GM18873 (cell line): ENCODE measurements around the gene CCND3.
A peak's percentile ranks its signal among the peaks of the same experiment; 100 is the strongest.

Source experiments
- ATAC-seq: cut with Tn5 transposase; IDR thresholded peaks from one replicate; pipeline ENCODE4 v1.9.1; 2021; ENCODE audit warnings: mild to moderate bottlenecking, moderate library complexity, moderate number of reproducible peaks; ENCODE audit not compliant: unreplicated experiment, low FRiP score

Gene CCND3

GRCh38 chr6:41927253-41927652, 14.4 kb downstream of the CCND3 start:
- ATAC-seq, result no peak

GRCh38 chr6:41922154-41922553, 19.5 kb downstream of the CCND3 start:
- no peak for ATAC-seq

- ATAC-seq, result no peak
These were observed 20.0 kb downstream of the CCND3 start for GRCh38 chr6:41921712-41921998.

DNA sequence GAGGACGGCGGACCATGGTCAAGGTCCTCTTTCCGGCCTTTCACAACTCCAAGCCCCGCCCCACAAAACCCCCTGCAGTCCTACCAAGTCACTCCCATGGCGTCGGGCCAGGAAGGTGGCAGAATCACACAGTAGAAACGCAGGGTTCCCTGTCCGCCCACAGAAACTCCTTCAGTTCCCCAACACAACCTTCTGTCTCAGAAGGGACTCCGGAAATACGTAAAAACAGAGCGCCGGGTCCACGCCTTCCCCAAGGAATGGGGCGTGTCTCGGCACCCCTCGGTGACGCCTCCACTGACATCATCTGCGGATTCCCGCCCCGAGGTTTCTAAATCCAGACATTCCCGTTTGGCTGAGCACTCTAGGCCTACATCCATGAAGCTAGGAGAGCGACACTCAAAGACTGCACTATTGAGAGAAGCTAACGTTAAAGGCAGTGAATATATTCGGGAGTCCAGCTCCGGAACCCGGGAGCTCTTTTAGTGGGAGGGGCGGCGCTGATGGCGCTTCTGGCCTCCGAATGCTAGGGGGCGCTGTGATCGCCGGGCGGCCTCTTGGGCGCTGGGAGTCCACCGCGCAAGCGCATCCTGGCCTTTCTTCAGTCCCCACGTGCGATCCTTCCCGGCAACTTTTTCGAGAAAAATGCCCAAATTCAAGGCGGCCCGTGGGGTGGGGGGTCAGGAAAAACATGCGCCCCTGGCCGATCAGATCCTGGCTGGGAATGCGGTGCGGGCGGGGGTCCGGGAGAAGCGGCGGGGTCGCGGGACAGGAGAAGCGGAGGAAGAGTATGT, 20.5 kb downstream of the CCND3 start, which contains the start of the genes BYSL and MED20:
BYSL (plus strand) TSS at position 579 of the 791 bp plus-strand sequence; CDS start at position 643, 64 bp downstream.
MED20 (minus strand) TSS at position 219 of the 791 bp plus-strand sequence; CDS start at position 98, 121 bp downstream.
- peak; percentile 85 for ATAC-seq

- ATAC-seq, result no peak
These were observed 24.1 kb downstream of the CCND3 start for GRCh38 chr6:41917528-41917927.

DNA sequence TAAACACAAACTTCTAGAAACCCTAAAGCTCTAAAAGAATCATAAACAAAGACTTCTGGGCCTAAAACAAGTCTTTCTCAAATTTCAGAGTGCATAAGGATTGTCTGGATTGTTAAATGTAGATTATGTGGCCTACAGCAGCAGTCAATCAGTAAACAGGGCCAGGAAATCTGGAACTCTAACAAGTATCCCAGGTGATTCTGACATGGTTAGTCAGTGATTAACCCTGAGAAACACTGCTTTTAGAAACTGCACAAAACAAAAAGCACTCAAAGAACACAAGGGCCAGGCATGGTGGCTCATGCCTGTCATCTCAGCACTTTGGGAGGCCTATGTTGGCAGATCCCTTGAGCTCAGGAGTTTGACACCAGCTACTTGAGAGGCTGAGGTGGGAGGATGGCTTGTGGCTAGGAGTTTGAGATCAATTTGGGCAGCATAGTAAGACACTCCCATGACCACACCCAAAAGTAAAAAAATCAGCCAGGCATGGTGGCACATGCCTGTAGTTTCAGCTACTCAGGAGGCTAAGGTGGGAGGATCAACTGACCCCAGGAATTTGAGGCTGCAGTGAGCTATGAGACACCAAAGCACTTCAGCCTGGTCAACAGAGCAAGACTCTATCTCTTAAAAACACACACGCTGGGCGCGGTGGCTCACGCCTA, 26.6 kb downstream of the CCND3 start:
- ATAC-seq, result no peak

GRCh38 chr6:41914343-41914742, 27.3 kb downstream of the CCND3 start:
- no peak for ATAC-seq

GRCh38 chr6:41909727-41910126, 31.9 kb downstream of the CCND3 start:
- no peak for ATAC-seq

GRCh38 chr6:41901882-41902519, 39.6 kb downstream of the CCND3 start:
- no peak for ATAC-seq

GRCh38 chr6:41900861-41901260, 40.7 kb downstream of the CCND3 start:
- ATAC-seq, result no peak

GRCh38 chr6:41896281-41896680, 45.3 kb downstream of the CCND3 start:
- no peak for ATAC-seq

GRCh38 chr6:41895300-41896233, 46.0 kb downstream of the CCND3 start, which contains the start of gene USP49:
TSS of gene USP49 (minus strand) at chr6:41895375. CDS start at chr6:41806983, 88,392 bp downstream.
- peak; percentile 62 for ATAC-seq

DNA sequence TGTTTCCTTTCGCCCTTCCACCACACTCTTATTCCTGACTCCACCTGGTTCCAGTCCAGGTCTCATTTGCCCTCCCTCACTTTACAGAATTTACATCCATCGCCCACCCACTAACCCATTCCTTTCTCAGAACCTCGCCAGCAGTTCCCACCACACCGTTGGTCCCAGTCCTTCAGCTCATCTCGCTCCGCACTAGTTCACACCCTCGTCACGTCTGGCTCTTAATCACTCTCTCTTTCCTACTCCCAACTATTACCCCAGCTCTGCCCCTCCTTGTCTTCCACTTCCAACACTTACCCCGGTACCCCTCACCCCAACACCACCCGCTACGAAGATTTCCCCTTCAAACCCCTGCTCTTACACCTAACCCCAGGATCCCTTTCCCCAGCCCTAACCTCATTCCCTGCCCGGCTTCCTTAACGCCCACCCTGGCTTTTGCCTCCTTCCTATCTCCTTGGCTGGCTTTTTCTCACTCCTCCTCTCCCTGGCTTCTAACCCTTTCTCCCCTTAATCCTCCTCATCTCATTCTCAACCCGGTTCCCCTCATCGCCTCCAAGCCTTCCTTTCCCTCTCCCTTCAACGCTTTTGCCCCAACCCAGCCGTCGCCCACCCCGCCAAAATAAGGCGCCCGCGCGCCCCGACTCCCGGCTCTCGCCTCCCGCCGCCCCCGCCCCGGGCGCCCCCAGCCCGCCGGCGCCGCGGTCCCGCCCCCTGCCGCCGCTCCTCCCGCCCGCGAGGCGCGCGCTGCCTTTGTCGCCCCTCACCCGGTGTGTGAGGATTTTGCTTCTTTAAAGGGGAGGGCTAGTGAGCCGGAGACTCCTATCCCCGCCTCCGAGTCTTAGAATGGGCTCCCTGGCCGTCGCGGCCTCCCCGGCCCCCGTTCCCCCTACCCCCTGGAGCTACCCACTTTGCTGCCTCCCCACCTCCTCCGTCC, 47.0 kb downstream of the CCND3 start:
- ATAC-seq, result peak; percentile 19

- no peak for ATAC-seq
These were observed 48.6 kb downstream of the CCND3 start for GRCh38 chr6:41892921-41893564.

DNA sequence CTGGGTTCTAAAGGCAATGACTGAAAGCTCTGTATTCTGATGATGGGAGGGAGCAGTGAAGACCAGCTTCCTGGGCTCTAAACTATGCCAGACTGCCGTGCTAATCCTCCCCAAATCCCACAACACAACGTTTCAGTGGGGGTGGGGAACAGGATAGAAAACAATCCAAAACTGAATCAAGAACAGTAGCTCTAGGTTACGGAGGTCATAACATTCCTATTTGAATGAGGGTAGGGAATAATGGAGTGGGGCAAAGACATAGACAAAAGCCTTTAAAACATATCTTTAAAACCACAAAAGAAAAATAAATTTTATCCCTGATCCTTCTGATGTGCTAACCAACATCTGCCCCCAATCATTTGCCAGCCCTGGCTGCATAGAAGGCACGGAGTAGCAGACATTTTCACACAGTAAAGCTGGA, 54.3 kb downstream of the CCND3 start:
- ATAC-seq, result no peak

- ATAC-seq, result no peak
These were observed 55.7 kb downstream of the CCND3 start for GRCh38 chr6:41885930-41886329.

- no peak for ATAC-seq
These were observed 56.7 kb downstream of the CCND3 start for GRCh38 chr6:41884957-41885356.
